ENCODE data around the gene IL1RN.

IL1RN gene

GRCh38 chr2:113149553-113150257 is 22.3 kb downstream of the IL1RN start:
- Histone ChIP-seq H3K4me3 (ENCODE audit: low read depth in 1 of 2, low read length in 2 of 2) (no peak overlapping the region), H3K36me3 (ENCODE audit: control insufficient read depth in 1 of 2, insufficient read depth in 2 of 2, low read length in 2 of 2) (no peaks in the 10 kb centered on the region), H3K27ac (ENCODE audit: low read length) (no peak overlapping the region), H3K27me3 (ENCODE audit: low read depth, low read length) (no peaks in the 10 kb centered on the region), H3K4me1 (ENCODE audit: control insufficient read depth in 1 of 2, insufficient read depth in 2 of 2, low read length in 2 of 2) (no peaks in the 10 kb centered on the region), H3K9me3 (ENCODE audit: control insufficient read depth in 1 of 2, low read length in 2 of 2) (no peaks in the 10 kb centered on the region)

GRCh38 chr2:113150258-113150601 is 22.8 kb downstream of the IL1RN start:
- Histone ChIP-seq H3K27ac (ENCODE audit: low read length) (no peak overlapping the region), H3K4me1 (ENCODE audit: control insufficient read depth in 1 of 2, insufficient read depth in 2 of 2, low read length in 2 of 2) (no peaks in the 10 kb centered on the region), H3K4me3 (ENCODE audit: low read depth in 1 of 2, low read length in 2 of 2) (no peak overlapping the region), H3K9me3 (ENCODE audit: control insufficient read depth in 1 of 2, low read length in 2 of 2) (no peaks in the 10 kb centered on the region), H3K36me3 (ENCODE audit: control insufficient read depth in 1 of 2, insufficient read depth in 2 of 2, low read length in 2 of 2) (no peaks in the 10 kb centered on the region), H3K27me3 (ENCODE audit: low read depth, low read length) (no peaks in the 10 kb centered on the region)

GRCh38 chr2:113155331-113155730 is 27.9 kb downstream of the IL1RN start:
- no peak overlapping the region for H3K27ac ChIP-seq (ENCODE audit: low read length)
- no peaks in the 10 kb centered on the region for H3K36me3 ChIP-seq (ENCODE audit: control insufficient read depth in 1 of 2, insufficient read depth in 2 of 2, low read length in 2 of 2)
- H3K4me1 ChIP-seq (ENCODE audit: control insufficient read depth in 1 of 2, insufficient read depth in 2 of 2, low read length in 2 of 2) = no peaks in the 10 kb centered on the region
- peaks cover 7% of the 10 kb centered on the region for H3K27me3 ChIP-seq (ENCODE audit: low read depth, low read length)
- H3K4me3 ChIP-seq (ENCODE audit: low read depth in 1 of 2, low read length in 2 of 2) = no peak overlapping the region
- no peaks in the 10 kb centered on the region for H3K9me3 ChIP-seq (ENCODE audit: control insufficient read depth in 1 of 2, low read length in 2 of 2)

GRCh38 chr2:113156278-113157117 is 29.1 kb downstream of the IL1RN start:
- Histone ChIP-seq H3K36me3 (ENCODE audit: control insufficient read depth in 1 of 2, insufficient read depth in 2 of 2, low read length in 2 of 2) (no peaks in the 10 kb centered on the region), H3K9me3 (ENCODE audit: control insufficient read depth in 1 of 2, low read length in 2 of 2) (no peaks in the 10 kb centered on the region), H3K4me3 (ENCODE audit: low read depth in 1 of 2, low read length in 2 of 2) (peak overlapping the region in 1 of 2 donors; percentile 31), H3K27ac (ENCODE audit: low read length) (peak overlapping the region; percentile 20), H3K27me3 (ENCODE audit: low read depth, low read length) (peaks cover 7% of the 10 kb centered on the region), H3K4me1 (ENCODE audit: control insufficient read depth in 1 of 2, insufficient read depth in 2 of 2, low read length in 2 of 2) (no peaks in the 10 kb centered on the region)

- Histone ChIP-seq H3K4me1 (ENCODE audit: control insufficient read depth in 1 of 2, insufficient read depth in 2 of 2, low read length in 2 of 2) (no peaks in the 10 kb centered on the region), H3K27me3 (ENCODE audit: low read depth, low read length) (peaks cover 7% of the 10 kb centered on the region), H3K36me3 (ENCODE audit: control insufficient read depth in 1 of 2, insufficient read depth in 2 of 2, low read length in 2 of 2) (no peaks in the 10 kb centered on the region), H3K9me3 (ENCODE audit: control insufficient read depth in 1 of 2, low read length in 2 of 2) (no peaks in the 10 kb centered on the region), H3K4me3 (ENCODE audit: low read depth in 1 of 2, low read length in 2 of 2) (peak overlapping the region; percentile 23 to 60), H3K27ac (ENCODE audit: low read length) (peak overlapping the region; percentile 20)
Observed at GRCh38 chr2:113157118-113157896, 29.9 kb downstream of the IL1RN start.

GRCh38 chr2:113157897-113158753 is 30.7 kb downstream of the IL1RN start:
- H3K27ac ChIP-seq (ENCODE audit: low read length) = peak overlapping the region; percentile 16
- peak overlapping the region; percentile 23 to 60 for H3K4me3 ChIP-seq (ENCODE audit: low read depth in 1 of 2, low read length in 2 of 2)
- no peaks in the 10 kb centered on the region for H3K9me3 ChIP-seq (ENCODE audit: control insufficient read depth in 1 of 2, low read length in 2 of 2)

GRCh38 chr2:113158884-113159553 is 31.6 kb downstream of the IL1RN start:
- Histone ChIP-seq H3K27ac (ENCODE audit: low read length) (no peak overlapping the region), H3K36me3 (ENCODE audit: control insufficient read depth in 1 of 2, insufficient read depth in 2 of 2, low read length in 2 of 2) (no peaks in the 10 kb centered on the region), H3K27me3 (ENCODE audit: low read depth, low read length) (peaks cover 7% of the 10 kb centered on the region), H3K4me1 (ENCODE audit: control insufficient read depth in 1 of 2, insufficient read depth in 2 of 2, low read length in 2 of 2) (no peaks in the 10 kb centered on the region), H3K9me3 (ENCODE audit: control insufficient read depth in 1 of 2, low read length in 2 of 2) (no peaks in the 10 kb centered on the region), H3K4me3 (ENCODE audit: low read depth in 1 of 2, low read length in 2 of 2) (no peak overlapping the region)

More at GRCh38 chr2:113157897-113158753, 30.7 kb downstream of the IL1RN start:
- Histone ChIP-seq H3K4me1 (ENCODE audit: control insufficient read depth in 1 of 2, insufficient read depth in 2 of 2, low read length in 2 of 2) (no peaks in the 10 kb centered on the region), H3K36me3 (ENCODE audit: control insufficient read depth in 1 of 2, insufficient read depth in 2 of 2, low read length in 2 of 2) (no peaks in the 10 kb centered on the region), H3K27me3 (ENCODE audit: low read depth, low read length) (peaks cover 7% of the 10 kb centered on the region)

- no peak overlapping the region for H3K27ac ChIP-seq (ENCODE audit: low read length)
- peaks cover 7% of the 10 kb centered on the region for H3K27me3 ChIP-seq (ENCODE audit: low read depth, low read length)
- H3K4me3 ChIP-seq (ENCODE audit: low read depth in 1 of 2, low read length in 2 of 2) = no peak overlapping the region
- no peaks in the 10 kb centered on the region for H3K9me3 ChIP-seq (ENCODE audit: control insufficient read depth in 1 of 2, low read length in 2 of 2)
- peaks cover 0 to 5% of the 10 kb centered on the region in 2 donors for H3K4me1 ChIP-seq (ENCODE audit: control insufficient read depth in 1 of 2, insufficient read depth in 2 of 2, low read length in 2 of 2)
- no peaks in the 10 kb centered on the region for H3K36me3 ChIP-seq (ENCODE audit: control insufficient read depth in 1 of 2, insufficient read depth in 2 of 2, low read length in 2 of 2)
Observed at GRCh38 chr2:113160248-113160647, 32.9 kb downstream of the IL1RN start.

- Histone ChIP-seq H3K27me3 (ENCODE audit: low read depth, low read length) (peaks cover 7% of the 10 kb centered on the region), H3K4me3 (ENCODE audit: low read depth in 1 of 2, low read length in 2 of 2) (no peak overlapping the region), H3K9me3 (ENCODE audit: control insufficient read depth in 1 of 2, low read length in 2 of 2) (no peaks in the 10 kb centered on the region), H3K27ac (ENCODE audit: low read length) (no peak overlapping the region), H3K4me1 (ENCODE audit: control insufficient read depth in 1 of 2, insufficient read depth in 2 of 2, low read length in 2 of 2) (peaks cover 0 to 5% of the 10 kb centered on the region in 2 donors), H3K36me3 (ENCODE audit: control insufficient read depth in 1 of 2, insufficient read depth in 2 of 2, low read length in 2 of 2) (no peaks in the 10 kb centered on the region)
Observed at GRCh38 chr2:113160962-113161361, 33.6 kb downstream of the IL1RN start.

- Histone ChIP-seq H3K27me3 (ENCODE audit: low read depth, low read length) (peaks cover 7% of the 10 kb centered on the region), H3K4me1 (ENCODE audit: control insufficient read depth in 1 of 2, insufficient read depth in 2 of 2, low read length in 2 of 2) (peaks cover 0 to 5% of the 10 kb centered on the region in 2 donors), H3K27ac (ENCODE audit: low read length) (no peak overlapping the region)
Observed at GRCh38 chr2:113162173-113162572, 34.8 kb downstream of the IL1RN start.

More at GRCh38 chr2:113162173-113162572, 34.8 kb downstream of the IL1RN start:
- Histone ChIP-seq H3K36me3 (ENCODE audit: control insufficient read depth in 1 of 2, insufficient read depth in 2 of 2, low read length in 2 of 2) (no peaks in the 10 kb centered on the region), H3K4me3 (ENCODE audit: low read depth in 1 of 2, low read length in 2 of 2) (no peak overlapping the region), H3K9me3 (ENCODE audit: control insufficient read depth in 1 of 2, low read length in 2 of 2) (no peaks in the 10 kb centered on the region)
